Measurements from ENCODE around the gene FOXP1. TPM values are rescaled to one million over a fixed set of nuclear protein-coding genes. Genes with fewer than 3 reads are reported as not detected.

The FOXP1 gene
- polyA plus RNA-seq, 1 donor (not counting 4 experiments of a cell fraction or from before 2014, with no cell fraction given) = 14.6 TPM

DNA sequence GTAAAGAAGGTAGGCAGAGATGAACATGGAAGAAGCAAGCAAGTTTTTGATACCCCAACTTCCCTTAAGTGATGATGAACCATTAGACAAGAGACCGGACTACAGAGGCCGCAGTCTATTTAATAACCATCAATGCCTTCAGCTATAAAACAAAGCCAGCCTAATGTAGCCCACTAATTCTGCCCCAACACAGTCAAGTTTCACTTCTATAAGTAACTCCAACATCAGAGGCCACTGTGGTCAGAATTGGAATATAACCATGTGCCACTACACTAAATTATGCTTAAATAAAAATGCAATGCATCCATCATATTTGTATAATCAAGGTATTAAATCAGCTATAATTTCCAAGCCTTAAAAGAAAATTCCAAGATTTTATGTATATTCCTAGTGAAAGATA lies 234.7 kb downstream of the FOXP1 start:
- H3K4me1 ChIP-seq (ENCODE audit: control insufficient read depth, extremely low read depth, insufficient read depth, low read length) = no peaks in the 10 kb centered on the region
- dilution Hi-C loops (cut with MboI; ENCODE audit: extremely low pct_ligation_motif_present, low sequenced_read_pairs) = no loop called here
- no peaks in the 10 kb centered on the region for H3K9me1 ChIP-seq (ENCODE audit: control insufficient read depth, extremely low read depth, insufficient read depth, low read length)
- no peaks in the 10 kb centered on the region for H3K36me3 ChIP-seq (ENCODE audit: control insufficient read depth in 2 of 2, extremely low read depth in 1 of 2, insufficient read depth in 2 of 2, low read length in 2 of 2)
- no peaks in the 10 kb centered on the region for H3K27me3 ChIP-seq (ENCODE audit: control insufficient read depth, extremely low read depth, insufficient read depth, low read length)
- DNase-seq (ENCODE audit: low read depth, low spot score) (no peak), FAIRE-seq (no peak)
- H2AFZ ChIP-seq (ENCODE audit: control insufficient read depth, low read length) = no peak overlapping the region
- H4K20me1 ChIP-seq (ENCODE audit: control insufficient read depth, extremely low read depth, insufficient read depth, low read length) = no peaks in the 10 kb centered on the region
- H3K9ac ChIP-seq (ENCODE audit: control insufficient read depth, extremely low read depth, insufficient read depth, low read length) = no peak overlapping the region
- TF ChIP-seq EZH2 (IDR thresholded peaks at IDR 0.05; ENCODE audit: low read length) = no peak
- no peak for TF ChIP-seq CTCF (optimal IDR thresholded peaks at IDR 0.05 in 1 of 3, IDR thresholded peaks at IDR 0.05 in 1 of 3, conservative IDR thresholded peaks at IDR 0.05 in 1 of 3; ENCODE audit: extremely low read depth in 1 of 3, insufficient read depth in 2 of 3, low read length in 3 of 3)
- no peak overlapping the region for H3K27ac ChIP-seq (ENCODE audit: control insufficient read depth, insufficient read depth, low read length)
- H3K4me2 ChIP-seq (ENCODE audit: control insufficient read depth, extremely low read depth, insufficient read depth, low read depth, low read length) = no peak overlapping the region
- no peak overlapping the region for H3K4me3 ChIP-seq (ENCODE audit: control insufficient read depth in 2 of 3, extremely low read depth in 1 of 3, insufficient read depth in 2 of 3, low read depth in 1 of 3, low read length in 3 of 3)
- H3K9me3 ChIP-seq (ENCODE audit: control insufficient read depth, low read depth, low read length) = no peaks in the 10 kb centered on the region
- H3K79me2 ChIP-seq (ENCODE audit: control insufficient read depth, insufficient read depth, low read length) = no peaks in the 10 kb centered on the region

GRCh38 chr3:71348001-71348632 lies 235.4 kb downstream of the FOXP1 start:
- no peak overlapping the region for H3K4me3 ChIP-seq (ENCODE audit: control insufficient read depth in 2 of 3, extremely low read depth in 1 of 3, insufficient read depth in 2 of 3, low read depth in 1 of 3, low read length in 3 of 3)
- H3K36me3 ChIP-seq (ENCODE audit: control insufficient read depth in 2 of 2, extremely low read depth in 1 of 2, insufficient read depth in 2 of 2, low read length in 2 of 2) = no peaks in the 10 kb centered on the region
- DNase-seq (ENCODE audit: low read depth, low spot score) (no peak), FAIRE-seq (no peak)
- no peaks in the 10 kb centered on the region for H4K20me1 ChIP-seq (ENCODE audit: control insufficient read depth, extremely low read depth, insufficient read depth, low read length)
- no peaks in the 10 kb centered on the region for H3K9me3 ChIP-seq (ENCODE audit: control insufficient read depth, low read depth, low read length)
- dilution Hi-C loops (cut with MboI; ENCODE audit: extremely low pct_ligation_motif_present, low sequenced_read_pairs) = no loop called here
- no peaks in the 10 kb centered on the region for H3K27me3 ChIP-seq (ENCODE audit: control insufficient read depth, extremely low read depth, insufficient read depth, low read length)
- H3K4me2 ChIP-seq (ENCODE audit: control insufficient read depth, extremely low read depth, insufficient read depth, low read depth, low read length) = no peak overlapping the region
- H3K79me2 ChIP-seq (ENCODE audit: control insufficient read depth, insufficient read depth, low read length) = no peaks in the 10 kb centered on the region
- no peak for TF ChIP-seq EZH2 (IDR thresholded peaks at IDR 0.05; ENCODE audit: low read length)
- TF ChIP-seq CTCF (optimal IDR thresholded peaks at IDR 0.05 in 1 of 3, IDR thresholded peaks at IDR 0.05 in 1 of 3, conservative IDR thresholded peaks at IDR 0.05 in 1 of 3; ENCODE audit: extremely low read depth in 1 of 3, insufficient read depth in 2 of 3, low read length in 3 of 3) = no peak
- no peak overlapping the region for H3K27ac ChIP-seq (ENCODE audit: control insufficient read depth, insufficient read depth, low read length)
- no peaks in the 10 kb centered on the region for H3K4me1 ChIP-seq (ENCODE audit: control insufficient read depth, extremely low read depth, insufficient read depth, low read length)
- H3K9ac ChIP-seq (ENCODE audit: control insufficient read depth, extremely low read depth, insufficient read depth, low read length) = no peak overlapping the region
- H3K9me1 ChIP-seq (ENCODE audit: control insufficient read depth, extremely low read depth, insufficient read depth, low read length) = no peaks in the 10 kb centered on the region
- H2AFZ ChIP-seq (ENCODE audit: control insufficient read depth, low read length) = no peak overlapping the region

Data from keratinocyte (primary cell).